ENCODE results near the gene ANKRD18A. TPM values are rescaled to one million over a fixed set of nuclear protein-coding genes. Genes with fewer than 3 reads are reported as not detected.

ANKRD18A gene
- total RNA-seq (1 to 10 TPM; 2.7 to 6.7 TPM), polyA plus RNA-seq (1 to 10 TPM in 1 of 2 donors, under 1 TPM in 1; 0.35 to 4.4 TPM)
- long read RNA-seq, donor 1, result 0 reads
- long read RNA-seq, donor 2, result 0 reads
- long read RNA-seq, donor 3, result 0 reads
- long read RNA-seq, donor 4, result 0 reads
- long read RNA-seq, donor 5, result 0 reads

DNA sequence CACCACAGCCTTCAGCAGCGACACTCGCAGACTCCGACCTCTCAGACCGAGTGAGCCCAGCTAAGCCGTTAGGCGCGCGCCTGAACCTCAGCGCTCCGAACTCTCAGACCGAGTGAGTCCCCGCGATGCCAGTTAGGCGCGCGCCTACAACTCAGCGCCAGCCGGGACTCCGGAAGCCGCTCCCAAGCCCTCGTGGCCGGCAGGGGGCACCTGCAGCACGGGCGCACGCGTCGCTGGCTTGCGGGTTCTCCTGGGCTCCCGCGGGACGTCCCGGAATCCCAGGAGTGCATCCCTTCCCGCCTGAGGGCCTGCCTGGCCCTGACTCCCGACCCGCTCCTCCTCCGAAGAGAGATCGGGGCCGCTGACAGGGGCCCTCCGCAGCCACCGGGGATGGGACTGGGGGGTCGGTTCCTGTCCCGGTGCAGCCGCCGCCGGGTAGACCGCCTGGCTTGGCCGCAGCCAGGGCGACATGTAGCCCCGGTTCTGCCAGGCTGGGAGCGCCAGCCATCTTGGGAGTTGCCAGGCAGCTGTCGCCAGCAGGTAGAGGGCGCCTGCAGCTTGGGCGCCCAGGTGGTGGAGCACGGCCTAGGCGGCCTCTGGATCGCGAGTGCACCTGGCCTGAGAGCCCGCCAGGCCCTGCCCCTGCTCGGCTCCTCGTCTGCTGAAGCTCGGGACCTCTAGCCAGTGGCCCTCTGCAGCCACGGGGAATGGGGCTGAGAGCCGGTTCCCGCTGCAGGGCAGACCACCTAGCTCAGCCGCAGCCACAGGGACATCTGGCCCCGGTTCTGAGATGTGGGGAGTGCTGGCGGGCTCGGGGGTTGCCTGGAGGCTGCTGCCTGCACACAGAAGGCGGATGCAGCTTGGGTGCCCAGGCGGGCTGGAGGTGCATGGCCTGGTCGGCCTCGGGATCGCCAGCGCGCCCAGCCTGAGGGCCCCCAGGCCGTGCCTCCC is at the start of gene ANKRD18A:
Gene ANKRD18A (minus strand): TSS at position 114 of the 951 bp plus-strand sequence. CDS start 311 bp downstream, outside the sequence.
- Histone ChIP-seq H3K27ac (ENCODE audit: low read depth in 1 of 2, low read length in 1 of 2) (peak within 1 kb of the TSS; percentile 4 to 65), H3K4me1 (ENCODE audit: control insufficient read depth in 5 of 5, insufficient read depth in 5 of 5, low read length in 5 of 5) (peaks cover 0 to 14% (median 0%) of the 10 kb centered on the region in 5 donors), H3K4me3 (peak within 1 kb of the TSS; percentile 9), H3K27me3 (ENCODE audit: control insufficient read depth in 3 of 3, insufficient read depth in 3 of 3, low read length in 2 of 3) (peaks cover 4 to 46% (median 32%) of the 10 kb centered on the region in 3 donors), H3K36me3 (ENCODE audit: control insufficient read depth in 4 of 4, insufficient read depth in 4 of 4, low read length in 4 of 4) (no peaks in the 10 kb centered on the region), H3K9me3 (ENCODE audit: control insufficient read depth in 4 of 4, insufficient read depth in 3 of 4, low read length in 3 of 4) (peaks cover 0 to 3% (median under 1%) of the 10 kb centered on the region in 4 donors), H3K9ac (ENCODE audit: insufficient read depth in 1 of 2, low read length in 2 of 2) (peak within 1 kb of the TSS in 1 of 2 donors; percentile 11)
- DNase-seq, result peak; percentile 77 to 87 (median 81)
- TF ChIP-seq, protein P1, sequence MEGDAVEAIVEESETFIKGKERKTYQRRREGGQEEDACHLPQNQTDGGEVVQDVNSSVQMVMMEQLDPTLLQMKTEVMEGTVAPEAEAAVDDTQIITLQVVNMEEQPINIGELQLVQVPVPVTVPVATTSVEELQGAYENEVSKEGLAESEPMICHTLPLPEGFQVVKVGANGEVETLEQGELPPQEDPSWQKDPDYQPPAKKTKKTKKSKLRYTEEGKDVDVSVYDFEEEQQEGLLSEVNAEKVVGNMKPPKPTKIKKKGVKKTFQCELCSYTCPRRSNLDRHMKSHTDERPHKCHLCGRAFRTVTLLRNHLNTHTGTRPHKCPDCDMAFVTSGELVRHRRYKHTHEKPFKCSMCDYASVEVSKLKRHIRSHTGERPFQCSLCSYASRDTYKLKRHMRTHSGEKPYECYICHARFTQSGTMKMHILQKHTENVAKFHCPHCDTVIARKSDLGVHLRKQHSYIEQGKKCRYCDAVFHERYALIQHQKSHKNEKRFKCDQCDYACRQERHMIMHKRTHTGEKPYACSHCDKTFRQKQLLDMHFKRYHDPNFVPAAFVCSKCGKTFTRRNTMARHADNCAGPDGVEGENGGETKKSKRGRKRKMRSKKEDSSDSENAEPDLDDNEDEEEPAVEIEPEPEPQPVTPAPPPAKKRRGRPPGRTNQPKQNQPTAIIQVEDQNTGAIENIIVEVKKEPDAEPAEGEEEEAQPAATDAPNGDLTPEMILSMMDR (IDR thresholded peaks at IDR 0.05; ENCODE audit: control extremely low read depth, extremely low read depth), result no peak
- WGBS, 2 donors, result 0 to 1% methylated on average over 69 to 76 of the region's 76 CpGs
- peak; percentile 86 for ATAC-seq (ENCODE audit: insufficient read depth, low FRiP score)

DNA sequence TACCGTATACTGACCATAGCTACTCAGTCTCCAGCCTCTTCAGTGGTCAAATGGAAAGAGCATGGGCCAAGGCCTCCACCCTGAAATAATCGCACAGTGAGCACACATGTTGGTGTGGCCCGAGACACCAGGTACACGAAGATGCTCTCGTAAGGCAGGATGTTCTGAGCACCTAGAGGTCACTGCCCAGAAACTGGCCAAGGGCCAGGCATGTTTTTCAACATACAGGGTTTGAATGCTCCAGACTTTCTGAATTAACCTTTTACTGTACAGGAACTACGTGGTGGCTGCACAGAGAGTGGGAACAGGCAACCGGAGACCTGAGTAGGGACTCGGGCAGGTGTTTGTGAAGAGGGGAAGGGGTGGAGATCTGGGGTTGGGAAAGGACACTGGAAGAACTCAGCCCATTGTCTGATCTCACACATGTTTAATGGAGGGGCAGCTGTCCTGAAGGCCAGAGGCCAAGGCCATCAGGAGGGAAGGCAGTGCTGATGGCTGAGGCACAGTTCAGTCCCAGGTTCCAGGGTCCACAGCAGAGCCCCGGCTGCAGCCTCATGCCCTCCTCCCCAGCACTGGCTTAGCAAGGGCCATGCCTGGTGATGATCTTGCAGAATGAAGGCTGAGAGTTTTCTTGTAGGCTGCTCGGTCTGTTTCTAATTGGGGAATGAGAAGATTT is 48.5 kb upstream of the ANKRD18A start:
- ATAC-seq (ENCODE audit: insufficient read depth, low FRiP score), result no peak
- no peaks in the 10 kb centered on the region for H3K27me3 ChIP-seq (ENCODE audit: control insufficient read depth in 3 of 3, insufficient read depth in 3 of 3, low read length in 2 of 3)
- no peak overlapping the region for H3K9ac ChIP-seq (ENCODE audit: insufficient read depth in 1 of 2, low read length in 2 of 2)
- TF ChIP-seq, protein P1 (IDR thresholded peaks at IDR 0.05; ENCODE audit: control extremely low read depth, extremely low read depth), result no peak
- H3K9me3 ChIP-seq (ENCODE audit: control insufficient read depth in 4 of 4, insufficient read depth in 3 of 4, low read length in 3 of 4), result no peaks in the 10 kb centered on the region
- DNase-seq, result no peak
- no peak overlapping the region for H3K27ac ChIP-seq (ENCODE audit: low read depth in 1 of 2, low read length in 1 of 2)
- WGBS, 2 donors, result 88 to 90% methylated on average over 10 of the region's 10 CpGs
- no peak overlapping the region for H3K4me3 ChIP-seq
- no peaks in the 10 kb centered on the region for H3K36me3 ChIP-seq (ENCODE audit: control insufficient read depth in 4 of 4, insufficient read depth in 4 of 4, low read length in 4 of 4)
- peaks cover 0 to 9% (median 0%) of the 10 kb centered on the region in 5 donors for H3K4me1 ChIP-seq (ENCODE audit: control insufficient read depth in 5 of 5, insufficient read depth in 5 of 5, low read length in 5 of 5)

DNA sequence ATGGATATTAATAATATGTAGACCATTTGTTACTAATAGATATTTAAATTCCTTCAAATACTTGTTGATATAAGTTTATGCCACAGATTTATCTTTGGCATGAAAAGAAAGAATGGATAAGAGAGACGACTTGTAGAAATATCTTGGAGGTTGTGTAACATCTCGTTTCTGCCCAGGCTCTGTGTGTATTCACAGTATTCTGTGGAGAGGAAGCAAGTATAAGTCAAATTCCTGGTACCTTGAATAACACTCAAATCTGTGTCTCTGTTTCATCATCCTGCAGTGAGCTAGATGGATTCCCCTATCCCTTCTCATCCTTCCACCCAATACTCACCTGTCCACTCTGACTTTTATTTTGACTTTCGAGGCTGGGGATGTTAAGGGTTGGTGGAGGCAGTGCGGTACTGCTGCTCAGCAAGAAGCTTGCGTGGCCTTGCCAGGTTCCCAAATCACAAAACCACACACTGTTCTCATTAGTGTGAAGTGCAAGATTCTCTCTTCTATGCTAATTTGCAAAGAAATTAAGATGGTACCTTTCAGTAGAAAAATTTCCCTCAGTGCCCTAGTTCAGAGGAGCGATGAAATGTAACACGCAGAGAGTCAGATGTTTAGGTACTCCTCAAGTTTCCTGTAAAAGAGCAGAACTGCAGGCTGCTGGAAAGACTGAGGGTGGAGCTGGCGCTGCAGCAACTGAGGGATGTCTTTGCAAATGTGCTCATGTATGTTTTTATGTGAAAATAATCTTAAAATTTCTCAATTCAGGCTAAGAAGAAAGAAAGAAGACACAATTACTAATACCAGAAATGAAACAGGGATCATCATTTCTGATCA is 42.6 kb upstream of the ANKRD18A start:
- Histone ChIP-seq H3K36me3 (ENCODE audit: control insufficient read depth in 4 of 4, insufficient read depth in 4 of 4, low read length in 4 of 4) (no peaks in the 10 kb centered on the region), H3K4me1 (ENCODE audit: control insufficient read depth in 5 of 5, insufficient read depth in 5 of 5, low read length in 5 of 5) (no peaks in the 10 kb centered on the region), H3K9ac (ENCODE audit: insufficient read depth in 1 of 2, low read length in 2 of 2) (no peak overlapping the region), H3K27me3 (ENCODE audit: control insufficient read depth in 3 of 3, insufficient read depth in 3 of 3, low read length in 2 of 3) (peaks cover 0 to 6% (median 0%) of the 10 kb centered on the region in 3 donors), H3K9me3 (ENCODE audit: control insufficient read depth in 4 of 4, insufficient read depth in 3 of 4, low read length in 3 of 4) (no peaks in the 10 kb centered on the region), H3K27ac (ENCODE audit: low read depth in 1 of 2, low read length in 1 of 2) (no peak overlapping the region), H3K4me3 (no peak overlapping the region)
- ATAC-seq (ENCODE audit: insufficient read depth, low FRiP score) (no peak), DNase-seq (peak in 1 of 3 donors; percentile 16)
- WGBS, 2 donors, result 63 to 66% methylated on average over 8 of the region's 8 CpGs
- TF ChIP-seq, protein P1 (IDR thresholded peaks at IDR 0.05; ENCODE audit: control extremely low read depth, extremely low read depth), result no peak
